Heart left ventricle (tissue), 13 donors: Measurements from ENCODE around the gene PDZD11.

Source experiments
- POLR2A ChIP-seq, 2 donors: fragments of 450-650 bp; IDR thresholded peaks; one replicate each; pipeline ENCODE4 v1.6.1; 2017; ENCODE audit warnings: antibody characterized with exemption in 2 of 2, mild to moderate bottlenecking in 2 of 2, moderate library complexity in 2 of 2
- TF ChIP-seq, protein P1 (sequence below), 12 donors: fragments of 200-600 bp; sonication (generic) in 4 of 12; IDR thresholded peaks; one replicate each; pipeline versions ENCODE4 v1.5.0 to v1.8.0; 2018 to 2022; ENCODE audit warnings: antibody characterized with exemption in 12 of 12, mild to moderate bottlenecking in 5 of 12
- donor health status: ischemic (EF 13 %, LVEDD 7.1; RV severe dilation, severe dysfunction).
- donor health status: DM: no; HTN: yes; CAD: no.
- donor health status: DM: no; HTN: no; CAD: no.
- donor health status: ischemic (EF 25% LVEDD 6.9; RV normal size, moderate dysfunction).
- donor health status: ischemic (EF 25% LVEDD 5.7; RV mildly dilated, moderate dysfunction).
- donor health status: ischemic (EF 35%, LVEDD 5.7; RV mildly dilated, moderate dysfunction).
- donor health status: nonischemic (EF 11% LVEDD 7.7; RV severe dilation, severe dysfunction).
- donor health status: DM: yes; HTN: yes; CAD: no.
- donor health status: PGD.
- donor health status: ischemic (EF 29% LVEDD 5.4; RV normal size, mild dysfunction).
- donor health status: nonischemic (EF 23%, LVEDD 6.1; RV moderate dilation, normal function).

DNA sequence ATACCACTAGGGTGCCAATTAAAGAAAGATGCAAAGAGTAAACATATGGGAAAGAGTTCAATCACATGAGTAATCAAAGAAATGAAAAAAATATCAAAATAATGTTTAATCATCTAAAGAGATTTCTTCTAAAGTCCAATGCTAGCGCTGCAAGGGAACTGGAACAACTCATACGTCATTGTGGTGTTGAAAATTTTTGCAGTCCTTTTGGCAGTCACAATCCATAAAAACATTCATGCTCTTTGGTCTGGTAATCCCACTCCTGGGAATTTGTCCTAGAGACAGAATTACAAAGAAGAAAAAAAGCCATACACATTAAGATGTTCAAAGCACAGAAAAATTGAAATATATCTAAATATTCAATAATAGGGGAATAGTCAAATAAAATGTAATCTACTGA, 34.3 kb downstream of the PDZD11 start:
- TF ChIP-seq POLR2A (IDR thresholded peaks at IDR 0.05) = no peak
- TF ChIP-seq, protein P1, sequence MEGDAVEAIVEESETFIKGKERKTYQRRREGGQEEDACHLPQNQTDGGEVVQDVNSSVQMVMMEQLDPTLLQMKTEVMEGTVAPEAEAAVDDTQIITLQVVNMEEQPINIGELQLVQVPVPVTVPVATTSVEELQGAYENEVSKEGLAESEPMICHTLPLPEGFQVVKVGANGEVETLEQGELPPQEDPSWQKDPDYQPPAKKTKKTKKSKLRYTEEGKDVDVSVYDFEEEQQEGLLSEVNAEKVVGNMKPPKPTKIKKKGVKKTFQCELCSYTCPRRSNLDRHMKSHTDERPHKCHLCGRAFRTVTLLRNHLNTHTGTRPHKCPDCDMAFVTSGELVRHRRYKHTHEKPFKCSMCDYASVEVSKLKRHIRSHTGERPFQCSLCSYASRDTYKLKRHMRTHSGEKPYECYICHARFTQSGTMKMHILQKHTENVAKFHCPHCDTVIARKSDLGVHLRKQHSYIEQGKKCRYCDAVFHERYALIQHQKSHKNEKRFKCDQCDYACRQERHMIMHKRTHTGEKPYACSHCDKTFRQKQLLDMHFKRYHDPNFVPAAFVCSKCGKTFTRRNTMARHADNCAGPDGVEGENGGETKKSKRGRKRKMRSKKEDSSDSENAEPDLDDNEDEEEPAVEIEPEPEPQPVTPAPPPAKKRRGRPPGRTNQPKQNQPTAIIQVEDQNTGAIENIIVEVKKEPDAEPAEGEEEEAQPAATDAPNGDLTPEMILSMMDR (IDR thresholded peaks at IDR 0.05) = no peak
